Cardiac septum (tissue), 1 donor: Measurements from ENCODE around the gene DTX4. TPM values are rescaled to one million over a fixed set of nuclear protein-coding genes. Genes with fewer than 3 reads are reported as not detected.

Source experiments
- DNase-seq: peaks from one replicate; pipeline ENCODE4 v3.0.0-alpha.2; 2020; ENCODE audit warnings: low spot score
- intact Hi-C: fragments of 100-400 bp; cut with DNase I; formaldehyde crosslinking; loops from one replicate; pipeline ENCODE4 v1.14.0; 2022
- total RNA-seq: library from RNA; stranded (reverse); fragmentation: NEBNext Ultra II Directional; extraction: Animal tissue kit (Norgen Biotek cat#: 25700); gene quantifications from one replicate; pipeline ENCODE4 v1.2.1, GENCODE V29; 2021
- donor health status: DM: no; HTN: no; CAD: no.

Gene DTX4
- total RNA-seq, 1 donor from 2014 or later, result 1.5 TPM

DNA sequence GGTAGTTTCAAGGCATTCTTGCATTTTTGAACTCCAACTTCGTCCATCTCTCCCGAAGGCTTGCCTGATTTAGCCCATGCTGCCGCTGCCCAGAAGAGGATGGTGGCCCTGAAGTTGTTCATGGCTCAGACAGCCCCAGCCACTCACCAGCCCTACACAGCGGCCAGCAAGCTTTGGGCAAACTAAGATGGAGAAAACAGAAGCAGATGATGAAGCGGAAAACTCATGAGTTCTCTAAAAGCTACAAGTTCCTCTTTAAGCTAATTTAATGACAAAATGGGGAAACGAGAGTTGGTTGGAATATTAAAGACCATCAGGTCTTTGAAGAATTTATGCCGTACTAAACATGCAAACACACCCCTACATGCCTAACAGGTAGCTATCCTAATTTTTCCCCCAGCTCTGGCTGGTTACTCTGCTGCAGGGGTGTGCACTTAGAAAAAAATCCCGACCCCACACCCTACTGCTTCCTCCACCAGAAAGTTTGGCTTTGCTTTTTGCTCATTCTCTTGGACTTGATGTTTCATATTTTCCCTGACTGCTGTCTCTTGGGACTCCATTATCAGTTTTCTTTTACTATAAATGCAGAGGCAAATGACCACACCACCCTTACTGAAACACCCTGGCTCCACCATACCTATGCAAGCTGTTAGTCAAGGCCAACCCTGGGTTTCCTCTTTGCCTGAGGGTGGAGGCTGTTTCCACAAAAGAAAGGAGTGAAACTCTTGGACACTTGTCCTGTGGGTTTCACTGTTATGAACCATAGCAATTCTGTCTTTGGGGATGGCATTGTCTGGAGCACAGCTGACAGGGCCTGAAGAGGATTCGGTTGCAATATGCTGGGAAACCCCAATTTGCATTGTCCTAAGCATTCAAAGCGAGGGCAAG lies 41.1 kb downstream of the DTX4 start, which contains the start of gene MPEG1:
TSS of gene MPEG1 (minus strand) at position 184 of the 888 bp plus-strand sequence. CDS start at position 122, 62 bp downstream.
- DNase-seq, result no peak
- intact Hi-C loops, result loop anchor here (5.0 kb wide), 1 partner anchor 69 kb away; no protein-coding TSS in a partner anchor

DNA sequence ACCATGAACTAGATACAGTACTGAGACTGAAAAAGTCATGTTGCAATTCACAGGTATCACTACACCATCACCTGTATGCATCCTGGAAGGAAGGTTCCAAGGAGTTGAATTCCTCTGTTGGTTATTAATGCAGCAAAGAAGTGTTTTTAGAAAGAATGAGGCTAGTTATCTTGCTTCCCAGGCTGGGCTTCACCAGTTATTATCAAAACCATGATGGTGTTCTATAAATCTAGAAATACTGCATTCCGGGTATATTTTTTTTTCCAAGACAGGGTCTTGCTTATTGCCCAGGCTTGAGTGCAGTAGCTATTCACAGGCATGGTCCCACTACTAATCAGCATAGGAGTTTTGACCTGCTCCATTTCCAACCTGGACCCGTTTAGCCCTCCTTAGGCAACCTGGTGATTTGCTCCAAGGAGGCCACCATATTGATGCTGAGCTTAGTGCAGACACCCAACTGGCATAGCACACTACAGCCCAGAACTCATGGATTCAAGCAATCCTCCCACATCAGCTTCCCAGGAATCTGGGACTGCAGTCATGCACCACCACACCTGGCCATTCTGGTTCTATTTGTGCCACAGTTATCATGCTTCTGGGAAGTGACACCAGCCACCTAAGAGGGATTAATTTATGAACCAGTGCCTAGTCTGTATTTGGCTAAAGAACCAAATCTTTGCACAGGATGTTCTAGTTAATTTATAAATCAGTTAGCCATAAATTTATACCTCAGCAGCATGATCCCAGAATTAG lies 42.4 kb downstream of the DTX4 start:
- no peak for DNase-seq
- intact Hi-C loops, result loop anchor here (5.0 kb wide), 1 partner anchor 68 kb away; no protein-coding TSS in a partner anchor

DNA sequence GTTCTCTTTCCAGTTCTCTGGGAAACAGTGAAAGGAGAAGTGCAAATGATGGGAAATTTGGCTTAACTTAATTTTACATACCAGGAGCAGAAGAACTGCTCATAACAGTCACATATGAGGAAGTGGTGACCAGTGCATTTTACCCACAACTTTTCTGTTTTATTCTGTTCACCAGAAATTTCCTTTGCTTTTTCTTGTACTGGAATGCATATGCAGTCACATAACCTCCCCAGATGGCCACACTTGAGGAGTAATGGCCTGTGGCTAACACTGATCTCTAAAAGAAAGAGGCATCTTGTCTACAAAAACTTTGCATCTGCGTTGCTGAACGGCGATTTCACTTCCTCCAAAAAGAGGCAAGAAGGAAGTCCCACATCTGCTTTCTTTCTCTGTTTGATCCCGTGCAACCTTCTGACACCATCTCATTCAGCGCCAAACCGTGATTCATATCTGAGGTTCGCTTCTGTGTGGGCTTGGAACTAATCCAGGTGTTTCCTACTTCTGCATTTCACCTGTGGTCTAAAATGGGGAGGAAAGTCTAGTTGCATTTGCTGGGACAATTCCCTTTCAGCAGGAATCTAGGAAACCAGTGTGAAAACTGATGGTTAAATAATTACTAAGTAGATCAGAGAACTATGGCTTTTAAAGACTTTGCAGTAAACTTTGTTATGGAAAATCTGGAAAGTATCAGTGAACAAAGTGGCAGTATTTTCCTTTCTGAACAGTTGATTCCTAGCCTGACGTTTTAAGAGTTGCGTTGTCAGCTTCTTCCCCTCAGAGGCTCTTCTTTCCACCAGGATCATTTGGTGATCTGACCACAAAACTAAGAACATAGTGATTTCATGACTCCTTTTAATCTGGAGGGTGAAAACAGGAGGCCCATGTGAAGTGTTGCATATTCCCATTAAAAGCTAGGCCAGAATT lies 45.0 kb downstream of the DTX4 start:
- DNase-seq, result no peak
- intact Hi-C loops, result no loop called here

DNA sequence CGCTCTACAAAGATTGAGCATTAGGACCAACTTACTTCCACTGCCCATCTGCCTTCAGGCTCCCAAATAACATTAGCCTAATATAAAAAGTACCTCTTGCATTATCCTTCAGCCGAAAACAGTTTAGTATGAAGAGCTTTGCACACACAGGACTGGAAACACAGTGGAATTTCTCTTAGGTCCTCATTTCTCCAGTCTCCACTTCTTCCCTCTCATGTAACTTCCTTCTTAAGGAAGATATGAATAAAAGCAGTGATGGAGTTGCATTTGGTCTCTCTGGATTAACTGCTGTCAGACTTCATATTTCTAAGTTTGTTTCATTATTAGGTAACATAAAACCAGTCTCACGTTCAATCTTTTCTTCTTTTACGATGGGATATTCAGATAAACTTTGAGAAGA lies 46.4 kb downstream of the DTX4 start:
- intact Hi-C loops, result no loop called here
- no peak for DNase-seq

DNA sequence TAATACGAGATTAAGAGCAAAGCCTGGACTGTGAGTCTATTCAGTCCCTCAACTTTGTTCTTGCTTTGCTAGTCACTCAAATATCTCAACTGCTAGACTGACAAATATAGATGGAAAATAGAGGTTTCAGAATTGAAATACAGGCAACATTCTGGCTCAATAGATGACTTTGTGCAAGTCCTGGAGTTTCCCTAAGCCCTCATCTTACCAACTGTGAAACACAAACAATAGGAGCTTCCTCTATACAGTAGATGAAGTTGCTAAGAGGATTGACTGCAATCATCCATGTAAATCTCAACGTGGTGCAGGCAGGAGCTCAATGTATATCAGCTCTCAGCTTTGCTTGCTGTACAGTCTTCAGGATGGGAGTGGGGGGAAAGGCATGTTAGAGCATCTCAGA lies 47.0 kb downstream of the DTX4 start:
- intact Hi-C loops, result no loop called here
- no peak for DNase-seq

DNA sequence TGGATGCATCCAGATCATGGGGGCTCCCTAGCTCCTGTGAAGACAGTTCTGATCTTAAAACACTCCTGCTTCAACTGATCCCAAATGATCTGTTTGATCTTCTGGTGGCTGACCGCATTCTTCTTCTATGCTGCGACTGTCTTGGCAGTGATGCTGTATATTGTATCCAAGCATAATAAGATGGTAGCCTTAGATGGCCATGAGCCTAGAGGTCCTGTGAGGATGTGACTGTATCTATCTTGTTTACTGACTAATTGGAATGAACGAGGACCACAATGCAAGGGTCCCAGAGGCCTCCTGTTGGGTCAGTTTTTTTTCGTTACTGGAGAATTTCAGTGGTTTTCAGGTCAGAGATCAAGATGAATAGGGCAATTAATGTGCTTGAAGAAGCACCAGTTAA lies 47.9 kb downstream of the DTX4 start:
- intact Hi-C loops, result no loop called here
- DNase-seq, result no peak

DNA sequence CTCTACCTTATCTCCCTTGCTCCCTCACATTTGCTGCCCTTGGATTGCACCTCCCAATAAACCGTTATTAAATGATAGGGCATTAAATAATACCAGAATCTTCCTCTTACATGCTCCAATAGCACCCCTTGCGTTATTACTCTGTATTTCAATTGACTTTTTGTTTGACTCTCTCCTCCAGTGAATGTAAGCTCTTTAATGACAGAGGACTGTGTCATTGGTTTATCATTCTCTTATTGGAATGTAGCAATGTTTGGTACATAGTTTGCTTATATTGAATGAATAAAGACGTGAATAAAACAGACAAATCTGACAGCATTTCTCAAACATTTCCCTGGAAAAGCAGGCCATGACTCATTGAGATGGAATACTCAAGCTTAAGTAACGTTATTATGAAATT lies 49.5 kb downstream of the DTX4 start:
- intact Hi-C loops, result no loop called here
- no peak for DNase-seq

DNA sequence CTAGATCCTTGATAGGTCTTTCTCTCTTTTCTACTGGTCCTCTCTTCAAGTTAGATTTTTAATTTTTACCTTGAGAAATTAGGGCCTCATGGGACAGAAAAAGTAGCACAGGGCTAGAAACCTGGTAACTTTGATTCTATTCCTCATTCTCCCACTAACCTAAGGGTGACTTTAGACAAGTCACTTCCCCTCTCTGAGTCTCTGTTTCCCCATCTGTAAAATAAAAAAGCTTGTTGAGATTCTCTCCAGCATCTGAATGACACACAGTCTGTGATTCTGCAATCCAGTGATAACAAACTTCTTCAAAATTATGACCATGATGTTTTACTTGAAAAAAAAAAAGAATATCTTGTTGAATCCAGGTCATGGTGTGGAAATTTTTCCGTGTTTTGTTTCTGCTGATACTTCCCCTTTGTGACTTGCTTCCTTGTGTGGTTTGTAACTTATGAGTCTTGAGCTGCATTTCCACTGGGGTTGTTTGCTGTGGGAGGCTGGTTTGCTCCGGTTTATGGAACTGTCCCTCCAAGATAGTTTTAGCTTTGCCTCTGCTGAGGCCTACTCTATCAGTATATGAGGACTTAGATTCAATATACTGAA lies 50.6 kb downstream of the DTX4 start:
- intact Hi-C loops, result no loop called here
- DNase-seq, result no peak

DNA sequence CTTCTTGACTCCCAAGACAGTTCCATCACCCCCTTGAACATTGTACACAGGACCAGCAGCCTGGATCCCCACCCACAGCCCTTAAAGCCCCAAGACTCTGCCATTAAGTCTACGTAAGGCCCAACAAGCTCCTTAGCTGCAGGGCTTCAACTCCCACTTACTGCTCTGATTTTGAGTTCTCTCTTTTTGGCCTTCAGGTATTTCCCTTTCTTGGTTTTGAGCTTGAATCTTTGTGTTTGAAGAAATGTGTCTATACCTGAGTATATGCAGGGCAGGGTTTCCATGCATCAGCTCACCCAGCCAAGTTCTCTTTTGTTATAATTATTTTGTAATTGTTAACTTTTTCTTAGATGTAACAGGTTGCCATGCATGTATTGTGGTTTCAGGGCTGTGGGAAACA lies 51.2 kb downstream of the DTX4 start:
- no peak for DNase-seq
- intact Hi-C loops, result no loop called here

DNA sequence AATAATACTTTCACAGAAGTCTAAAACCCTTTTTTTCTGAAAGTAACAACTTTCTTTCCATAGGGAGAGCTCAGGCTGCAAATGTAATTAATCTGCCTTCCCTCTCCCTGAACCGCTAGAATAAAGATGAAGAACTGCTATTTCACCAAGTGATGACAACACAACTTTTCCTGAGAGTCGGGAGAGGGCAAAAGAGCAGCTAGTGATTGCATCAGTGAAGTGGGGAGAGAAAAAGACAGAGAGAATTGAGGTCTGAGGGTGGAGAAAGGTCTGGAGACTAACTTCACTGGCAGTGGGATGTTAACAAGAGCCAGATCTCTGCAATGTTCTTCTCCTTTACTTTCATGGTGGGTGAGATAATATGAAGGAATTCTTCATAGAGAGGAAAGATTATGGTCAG lies 51.7 kb downstream of the DTX4 start:
- intact Hi-C loops, result no loop called here
- no peak for DNase-seq

DNA sequence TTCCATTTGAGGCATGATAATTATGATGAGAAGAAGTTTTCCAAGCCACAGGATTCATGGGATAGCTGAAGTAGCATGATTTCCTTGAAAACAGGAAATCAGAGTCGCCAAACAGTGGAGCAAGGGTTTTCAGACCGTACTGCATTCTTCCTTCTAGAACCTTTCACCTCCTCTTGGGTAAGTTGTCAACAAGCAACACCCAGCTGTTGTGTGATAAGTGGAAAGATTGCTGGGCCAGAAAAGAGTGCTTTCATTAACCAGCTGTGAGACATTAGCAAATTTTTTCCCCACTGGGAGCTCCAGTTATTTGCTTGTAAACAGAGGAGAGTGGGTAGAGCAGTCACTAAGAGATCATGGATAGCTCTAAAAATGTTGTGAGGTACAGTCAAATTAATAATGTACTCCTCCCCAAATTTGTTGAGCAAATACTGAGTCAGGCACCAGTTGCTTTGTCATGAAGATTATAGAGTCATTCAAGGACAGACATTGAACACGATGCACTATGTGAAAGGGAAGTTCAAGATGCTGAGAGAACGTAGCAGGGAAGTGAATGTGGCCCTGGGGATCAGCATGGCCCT lies 52.5 kb downstream of the DTX4 start:
- no peak for DNase-seq
- intact Hi-C loops, result no loop called here

DNA sequence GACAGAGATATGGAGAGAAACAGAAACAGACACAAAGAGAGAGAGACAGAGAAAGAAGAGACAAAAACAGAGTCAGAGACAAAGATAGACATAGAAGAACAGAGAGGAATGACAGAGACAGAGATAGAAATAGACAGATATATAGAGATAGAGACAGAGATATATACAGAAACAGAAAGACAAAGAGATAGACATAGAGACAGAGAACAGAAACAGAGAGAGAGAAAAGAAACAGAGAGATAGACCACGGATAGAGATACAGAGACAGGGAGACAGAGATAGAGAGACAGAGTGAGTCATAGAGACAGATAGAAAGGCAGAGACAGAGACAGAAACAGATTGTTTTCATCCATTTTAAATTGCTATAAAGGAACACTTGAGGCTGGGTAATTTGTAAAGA lies 53.1 kb downstream of the DTX4 start:
- intact Hi-C loops, result no loop called here

DNA sequence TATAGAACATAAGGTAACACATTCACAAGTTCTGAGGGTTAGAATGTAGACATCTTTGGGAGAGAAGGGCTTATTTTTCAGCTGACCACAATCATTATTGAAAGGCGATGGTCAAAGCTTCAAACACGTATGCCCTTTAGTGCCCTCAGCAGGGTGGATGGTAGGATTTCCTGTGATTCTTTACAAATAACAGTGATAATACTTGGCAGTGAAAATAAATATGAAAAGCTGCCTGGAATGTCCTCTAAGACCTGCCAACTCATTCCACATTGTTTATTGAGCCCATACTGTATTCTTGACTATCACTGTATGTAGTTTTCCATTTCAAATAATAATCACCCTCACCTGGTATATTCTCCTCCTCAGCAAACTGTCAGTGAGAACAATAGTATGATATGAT lies 54.5 kb downstream of the DTX4 start:
- DNase-seq, result no peak
- intact Hi-C loops, result no loop called here

More for the DNA sequence above, 53.1 kb downstream of the DTX4 start:
- no peak for DNase-seq

DNA sequence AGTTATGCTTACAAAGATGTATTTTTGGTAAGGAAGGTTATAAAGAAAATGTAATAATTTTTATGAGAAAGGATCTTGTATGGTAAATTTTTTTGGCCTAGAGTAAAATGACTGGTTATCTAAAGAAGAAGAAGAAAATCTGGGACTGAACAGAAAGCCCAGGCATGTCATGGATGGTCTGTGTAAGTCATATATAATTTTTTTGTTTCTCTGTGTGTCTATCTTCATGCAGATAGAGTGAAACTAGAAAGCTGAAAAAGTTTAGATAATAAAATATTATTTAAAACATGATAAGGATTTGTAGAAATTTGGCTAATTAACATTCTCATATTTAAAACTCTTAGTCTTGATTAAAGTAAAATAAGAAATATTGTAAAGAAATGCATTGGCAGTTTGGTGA lies 68.4 kb downstream of the DTX4 start:
- no peak for DNase-seq
- intact Hi-C loops, result no loop called here

DNA sequence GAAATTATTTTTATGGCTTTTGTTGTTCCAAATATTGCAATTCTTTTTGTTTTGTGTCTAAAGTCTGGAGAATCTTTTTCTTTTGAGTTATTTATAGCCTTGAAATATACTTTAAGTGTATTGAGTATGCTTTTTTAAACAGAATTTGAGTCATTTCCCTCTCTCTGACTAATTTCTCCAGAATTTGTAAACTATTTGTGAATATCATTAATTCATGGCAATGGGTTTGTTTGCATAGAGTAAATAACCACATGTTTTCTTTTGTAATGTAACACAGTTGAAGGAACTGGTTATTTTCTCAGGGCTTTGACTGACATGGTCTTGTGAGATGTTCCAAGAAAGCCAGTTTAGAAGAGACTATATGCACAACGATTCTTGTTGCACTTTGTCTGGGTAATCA lies 71.7 kb downstream of the DTX4 start:
- intact Hi-C loops, result no loop called here

DNA sequence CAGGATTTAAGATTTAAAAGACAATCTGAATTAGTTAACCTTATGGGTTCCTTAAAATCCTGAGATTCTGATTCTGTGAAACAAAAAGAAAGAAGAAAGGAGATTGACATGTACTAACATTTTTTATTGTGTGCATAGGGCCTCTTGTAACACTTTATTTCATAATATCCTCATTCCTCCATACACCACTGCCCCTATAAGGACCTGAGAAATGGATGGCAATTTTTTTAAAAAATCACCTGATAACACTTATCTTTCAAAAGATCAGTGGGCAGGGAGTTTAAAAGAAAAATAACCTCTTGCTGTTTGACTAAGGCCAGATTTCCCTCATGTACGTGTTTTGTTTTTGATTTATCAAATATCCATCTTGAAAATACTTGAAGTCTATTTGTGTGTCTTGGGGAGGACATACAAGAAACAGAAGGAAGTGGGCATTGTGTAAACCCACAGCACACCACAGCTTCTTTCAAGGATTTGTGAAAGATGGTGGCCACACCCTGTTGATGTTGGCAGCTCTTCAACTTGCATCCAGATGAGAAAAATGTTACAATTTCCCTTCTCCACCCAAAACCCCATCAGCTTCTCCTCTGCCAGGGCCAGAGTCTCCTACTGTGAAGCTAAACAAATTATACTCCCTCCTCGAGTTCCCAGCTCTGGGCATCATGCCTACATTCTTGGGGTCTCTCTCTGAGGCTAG lies 75.7 kb downstream of the DTX4 start:
- DNase-seq, result no peak

More for the DNA sequence above, 71.7 kb downstream of the DTX4 start:
- DNase-seq, result no peak

DNA sequence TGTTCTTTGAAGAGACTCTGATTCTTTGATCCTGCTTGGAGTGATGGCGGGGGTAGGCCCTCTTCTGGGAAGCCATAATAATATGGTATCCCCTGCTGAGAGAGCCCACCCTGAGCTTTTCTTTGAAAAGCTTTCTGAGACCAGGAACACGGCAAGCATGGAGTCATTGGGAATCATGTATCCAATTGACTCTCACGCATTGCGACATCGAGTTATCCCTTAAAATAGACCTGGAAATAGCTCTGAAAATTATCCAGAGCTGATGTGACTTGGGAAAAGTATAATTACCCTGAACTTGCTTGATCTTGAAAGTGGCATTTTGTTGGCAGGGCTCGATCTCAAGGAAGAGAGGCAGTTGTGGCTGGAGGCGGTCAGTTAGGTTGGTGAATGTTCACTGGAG lies 77.6 kb downstream of the DTX4 start:
- intact Hi-C loops, result no loop called here
- DNase-seq, result no peak

More for the DNA sequence above, 75.7 kb downstream of the DTX4 start:
- intact Hi-C loops, result no loop called here

DNA sequence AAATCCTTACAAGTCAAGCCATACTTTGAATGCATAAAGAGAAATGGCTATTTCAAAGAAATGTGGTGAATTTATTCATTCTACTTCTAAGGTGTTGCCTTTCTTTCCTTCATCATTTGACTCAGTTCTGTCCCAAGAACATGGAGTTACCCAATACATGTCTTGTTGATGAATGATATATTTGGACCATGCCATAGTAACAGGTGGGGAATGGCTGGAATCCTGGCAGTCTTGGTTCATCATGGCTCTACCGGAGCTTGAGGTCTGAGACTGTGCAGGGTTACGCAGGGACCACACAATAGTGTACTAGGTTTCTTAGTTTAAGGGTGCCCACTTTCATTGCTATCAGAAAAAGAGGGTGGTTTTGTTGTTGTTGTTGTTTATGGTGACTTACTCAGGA lies 81.1 kb downstream of the DTX4 start:
- intact Hi-C loops, result no loop called here
- DNase-seq, result no peak
